HTERT RPE-1 (cell line): Measurements from ENCODE around the gene STRAP.

Experiments used
- in situ Hi-C: fragments of 300-500 bp; cut with MboI; formaldehyde crosslinking; loops from 4 replicates; pipeline ENCODE4 v1.14.3; 2020; ENCODE audit warnings: low sequenced_read_pairs

Gene STRAP

GRCh38 chr12:15882118-15882971, at the start of gene STRAP:
Gene STRAP (plus strand): TSS chr12:15882387. CDS start chr12:15882708, 321 bp downstream.
- in situ Hi-C loops = no loop called here

GRCh38 chr12:15834575-15834974, 47.6 kb upstream of the STRAP start:
- in situ Hi-C loops = no loop called here

GRCh38 chr12:15837141-15837790, 44.9 kb upstream of the STRAP start:
- in situ Hi-C loops = no loop called here

GRCh38 chr12:15839041-15839440, 43.1 kb upstream of the STRAP start:
- in situ Hi-C loops = no loop called here

GRCh38 chr12:15839682-15840081, 42.5 kb upstream of the STRAP start:
- in situ Hi-C loops = no loop called here

- in situ Hi-C loops = no loop called here
Measured at GRCh38 chr12:15842108-15842507, 40.1 kb upstream of the STRAP start.

- in situ Hi-C loops = no loop called here
Measured at GRCh38 chr12:15846887-15847286, 35.3 kb upstream of the STRAP start.

- in situ Hi-C loops = no loop called here
Measured at GRCh38 chr12:15848606-15849005, 33.6 kb upstream of the STRAP start.

GRCh38 chr12:15851045-15851620, 31.1 kb upstream of the STRAP start:
- in situ Hi-C loops = loop anchor here (25.0 kb wide), 1 partner anchor 264 kb away; no protein-coding TSS in a partner anchor

GRCh38 chr12:15851919-15852318, 30.3 kb upstream of the STRAP start:
- in situ Hi-C loops = loop anchor here (25.0 kb wide), 1 partner anchor 265 kb away; no protein-coding TSS in a partner anchor

GRCh38 chr12:15852383-15852782, 29.8 kb upstream of the STRAP start:
- in situ Hi-C loops = loop anchor here (25.0 kb wide), 1 partner anchor 265 kb away; no protein-coding TSS in a partner anchor

- in situ Hi-C loops = loop anchor here (25.0 kb wide), 1 partner anchor 267 kb away; no protein-coding TSS in a partner anchor
Measured at GRCh38 chr12:15853877-15854276, 28.3 kb upstream of the STRAP start.

- in situ Hi-C loops = loop anchor here (25.0 kb wide), 1 partner anchor 268 kb away; no protein-coding TSS in a partner anchor
Measured at GRCh38 chr12:15854916-15855315, 27.3 kb upstream of the STRAP start.

GRCh38 chr12:15855646-15856045, 26.5 kb upstream of the STRAP start:
- in situ Hi-C loops = loop anchor here (25.0 kb wide), 1 partner anchor 268 kb away; no protein-coding TSS in a partner anchor

GRCh38 chr12:15856097-15856982, 25.8 kb upstream of the STRAP start:
- in situ Hi-C loops = loop anchor here (25.0 kb wide), 1 partner anchor 269 kb away; no protein-coding TSS in a partner anchor

- in situ Hi-C loops = loop anchor here (25.0 kb wide), 1 partner anchor 271 kb away; no protein-coding TSS in a partner anchor
Measured at GRCh38 chr12:15858353-15858752, 23.8 kb upstream of the STRAP start.

GRCh38 chr12:15859116-15859515, 23.1 kb upstream of the STRAP start:
- in situ Hi-C loops = loop anchor here (25.0 kb wide), 1 partner anchor 272 kb away; no protein-coding TSS in a partner anchor

GRCh38 chr12:15861404-15861803, 20.8 kb upstream of the STRAP start:
- in situ Hi-C loops = loop anchor here (25.0 kb wide), 1 partner anchor 274 kb away; no protein-coding TSS in a partner anchor

- in situ Hi-C loops = loop anchor here (25.0 kb wide), 1 partner anchor 276 kb away; no protein-coding TSS in a partner anchor
Measured at GRCh38 chr12:15862840-15863239, 19.3 kb upstream of the STRAP start.

GRCh38 chr12:15863372-15863771, 18.8 kb upstream of the STRAP start:
- in situ Hi-C loops = loop anchor here (25.0 kb wide), 1 partner anchor 276 kb away; no protein-coding TSS in a partner anchor
